ENCODE results near the gene ZNF146.

- TF ChIP-seq CTCF (optimal IDR thresholded peaks at IDR 0.05 in 1 of 3, IDR thresholded peaks at IDR 0.05 in 1 of 3, conservative IDR thresholded peaks at IDR 0.05 in 1 of 3; ENCODE audit: extremely low read depth in 1 of 3, insufficient read depth in 2 of 3, low read length in 3 of 3) (no peak), EZH2 (IDR thresholded peaks at IDR 0.05; ENCODE audit: low read length) (no peak)
Observed at GRCh38 chr19:36201684-36202083, 13.2 kb upstream of the ZNF146 start.

All from keratinocyte (primary cell).